Endothelial cell of umbilical vein (primary cell): Measurements from ENCODE around the gene DACH2. TPM values are rescaled to one million over a fixed set of nuclear protein-coding genes. Genes with fewer than 3 reads are reported as not detected.

ENCODE experiments used
- BruUV-seq: library from RNA; stranded (reverse); fragments of 400-500 nt; replicated peaks from 2 replicates; lab custom pipeline; 2021; lab: Mats Ljungman, UMichigan
- CTCF ChIA-PET: fragments of 300-600, 350-600 bp; sonication (Branson Sonifier 250); formaldehyde crosslinking; loops from one replicate; lab custom pipeline; 2021; ENCODE audit warnings: antibody characterized with exemption, inconsistent platforms; lab: Charles Lee
- POLR2A ChIA-PET: fragments of 300-600, 350-600 bp; sonication (Branson Sonifier 250); formaldehyde crosslinking; loops from one replicate; lab custom pipeline; 2021; ENCODE audit warnings: antibody characterized with exemption, inconsistent platforms; lab: Charles Lee
- DNase-seq: peaks from one replicate; pipeline ENCODE4 v3.0.0-alpha.2; 2011; ENCODE audit warnings: low read depth, low spot score
- FAIRE-seq: peaks from 2 replicates; lab custom pipeline; 2011; peaks lifted over from hg19 to GRCh38; lab: Jason Lieb, UNC
- H2AFZ ChIP-seq: 2 replicates; pipeline ENCODE4 v1.6.0; 2012; ENCODE audit warnings: low read depth, low read length, control low read depth, inconsistent platforms
- H3K27ac ChIP-seq: 2 replicates; pipeline ENCODE4 v1.5.1; 2011; ENCODE audit warnings: low read depth, mild to moderate bottlenecking, control low read depth, low read length, moderate library complexity; ENCODE audit not compliant: insufficient read depth
- H3K27me3 ChIP-seq, 2 experiments: 2 replicates each; pipeline versions ENCODE4 v1.6.0 to v1.6.1; 2011; ENCODE audit warnings: low read length in 2 of 2, mixed read lengths in 1 of 2; ENCODE audit not compliant: control insufficient read depth in 2 of 2, insufficient read depth in 2 of 2
- H3K36me3 ChIP-seq, 2 experiments: 2 replicates in 1 of 2; 3 replicates in 1 of 2; pipeline ENCODE4 v1.5.1; 2011; ENCODE audit warnings: low read length in 2 of 2, mild to moderate bottlenecking in 1 of 2, moderate library complexity in 1 of 2; ENCODE audit not compliant: control insufficient read depth in 2 of 2, insufficient read depth in 2 of 2; ENCODE audit errors: extremely low read depth in 1 of 2
- H3K4me1 ChIP-seq: 3 replicates; pipeline ENCODE4 v1.5.1; 2011; ENCODE audit warnings: mild to moderate bottlenecking, low read length; ENCODE audit not compliant: control insufficient read depth, insufficient read depth; ENCODE audit errors: extremely low read depth
- H3K4me2 ChIP-seq: 2 replicates; pipeline ENCODE4 v1.6.1; 2011; ENCODE audit warnings: low read length, control low read depth, mixed read lengths; ENCODE audit not compliant: insufficient read depth
- H3K4me3 ChIP-seq, 3 experiments: fragments of 200-600 bp in 1 of 3; sonication (generic), shearing (Covaris generic) in 1 of 3; replicated peaks in 1 of 3; 2 replicates each; pipeline ENCODE4 v1.5.1; 2011 to 2016; ENCODE audit warnings: control low read depth in 3 of 3, low read length in 3 of 3, mild to moderate bottlenecking in 2 of 3, inconsistent platforms in 1 of 3, low read depth in 1 of 3, moderate library complexity in 1 of 3; ENCODE audit not compliant: insufficient read depth in 1 of 3
- H3K79me2 ChIP-seq: 2 replicates; pipeline ENCODE4 v1.6.0; 2012; ENCODE audit warnings: low read length, inconsistent platforms; ENCODE audit not compliant: control insufficient read depth, insufficient read depth
- H3K9ac ChIP-seq: replicated peaks from 2 replicates; pipeline ENCODE3; 2011; ENCODE audit warnings: low read length, control low read depth; ENCODE audit not compliant: insufficient read depth; ENCODE audit errors: extremely low read depth
- H3K9me1 ChIP-seq: replicated peaks from 3 replicates; pipeline ENCODE4 v1.6.0; 2011; ENCODE audit warnings: mild to moderate bottlenecking, low read length; ENCODE audit not compliant: control insufficient read depth, insufficient read depth; ENCODE audit errors: extremely low read depth
- H3K9me3 ChIP-seq: replicated peaks from 2 replicates; pipeline ENCODE4 v1.5.1; 2012; ENCODE audit warnings: low read length, inconsistent platforms; ENCODE audit not compliant: control insufficient read depth, insufficient read depth
- H4K20me1 ChIP-seq: replicated peaks from 2 replicates; pipeline ENCODE3; 2011; ENCODE audit warnings: mild to moderate bottlenecking, low read length; ENCODE audit not compliant: control insufficient read depth, insufficient read depth; ENCODE audit errors: extremely low read depth
- EZH2 ChIP-seq: IDR thresholded peaks from 2 replicates; pipeline ENCODE4 v1.6.1; 2012; ENCODE audit warnings: borderline replicate concordance, low read depth, mild to moderate bottlenecking, moderate library complexity, low read length, inconsistent platforms; ENCODE audit not compliant: severe bottlenecking
- FOS ChIP-seq: IDR thresholded peaks from 2 replicates; pipeline ENCODE4 v1.6.1; 2011; ENCODE audit warnings: mild to moderate bottlenecking, low read length, moderate library complexity, borderline replicate concordance; ENCODE audit not compliant: insufficient read depth
- GATA2 ChIP-seq: IDR thresholded peaks from 2 replicates; pipeline ENCODE4 v1.7.0; 2011; ENCODE audit warnings: low read depth, mild to moderate bottlenecking, moderate library complexity, mixed read lengths, low read length; ENCODE audit not compliant: insufficient read length, insufficient read depth
- JUN ChIP-seq: IDR thresholded peaks from 2 replicates; pipeline ENCODE4 v1.6.1; 2011; ENCODE audit warnings: borderline replicate concordance, low read depth; ENCODE audit not compliant: insufficient read length, insufficient read depth
- MYC ChIP-seq: IDR thresholded peaks from one replicate; pipeline ENCODE4 v1.6.1; 2011; ENCODE audit warnings: mild to moderate bottlenecking, low read depth, low read length
- POLR2A ChIP-seq: IDR thresholded peaks from 2 replicates; pipeline ENCODE4 v1.6.1; 2012; ENCODE audit warnings: low read depth, mild to moderate bottlenecking, control low read depth, low read length
- POLR2AphosphoS5 ChIP-seq: IDR thresholded peaks from 2 replicates; pipeline ENCODE4 v1.6.1; 2012; ENCODE audit warnings: low read depth, mild to moderate bottlenecking, control low read depth, low read length, moderate library complexity; ENCODE audit not compliant: insufficient read depth
- dilution Hi-C: fragments of 300-500 bp; cut with MboI; formaldehyde crosslinking; loops from one replicate; pipeline ENCODE4 v1.15.0; 2019; ENCODE audit warnings: low sequenced_read_pairs; ENCODE audit not compliant: extremely low pct_ligation_motif_present
- intact Hi-C: fragments of 100-400 bp; cut with micrococcal nuclease; formaldehyde crosslinking; loops from one replicate; pipeline ENCODE4 v1.10.0; 2022
- polyA plus RNA-seq, 4 experiments: library from polyadenylated mRNA; depleted of rRNA in 3 of 4; stranded (reverse) in 3 of 4; unstranded in 1 of 4; fragments of >200 nt; gene quantifications; 2 replicates each; pipeline versions ENCODE4 v1.2.1 to v1.2.3, GENCODE V29; 2011 to 2012; ENCODE audit warnings: missing spikeins in 1 of 4
- total RNA-seq: library from RNA; stranded (reverse); gene quantifications from 2 replicates; pipeline ENCODE4 v1.2.3, GENCODE V29; 2021
- TF ChIP-seq, protein P1 (sequence below), 2 donors: IDR thresholded peaks; 1 replicate in 1 of 2; 2 replicates in 1 of 2; pipeline ENCODE4 v1.5.1; 2011; ENCODE audit warnings: low read length in 2 of 2, mild to moderate bottlenecking in 2 of 2, moderate library complexity in 2 of 2, control low read depth in 1 of 2, inconsistent platforms in 1 of 2, low read depth in 1 of 2; ENCODE audit not compliant: insufficient read depth in 1 of 2; ENCODE audit errors: extremely low read depth in 1 of 2
- TF ChIP-seq, protein P2 (sequence below): IDR thresholded peaks from 2 replicates; pipeline ENCODE4 v1.6.1; 2011; ENCODE audit not compliant: insufficient read depth, insufficient read length

Gene DACH2
- total and polyA plus RNA-seq, 2 donors (not counting 3 experiments of a cell fraction or from before 2014, with no cell fraction given): not detected

DNA sequence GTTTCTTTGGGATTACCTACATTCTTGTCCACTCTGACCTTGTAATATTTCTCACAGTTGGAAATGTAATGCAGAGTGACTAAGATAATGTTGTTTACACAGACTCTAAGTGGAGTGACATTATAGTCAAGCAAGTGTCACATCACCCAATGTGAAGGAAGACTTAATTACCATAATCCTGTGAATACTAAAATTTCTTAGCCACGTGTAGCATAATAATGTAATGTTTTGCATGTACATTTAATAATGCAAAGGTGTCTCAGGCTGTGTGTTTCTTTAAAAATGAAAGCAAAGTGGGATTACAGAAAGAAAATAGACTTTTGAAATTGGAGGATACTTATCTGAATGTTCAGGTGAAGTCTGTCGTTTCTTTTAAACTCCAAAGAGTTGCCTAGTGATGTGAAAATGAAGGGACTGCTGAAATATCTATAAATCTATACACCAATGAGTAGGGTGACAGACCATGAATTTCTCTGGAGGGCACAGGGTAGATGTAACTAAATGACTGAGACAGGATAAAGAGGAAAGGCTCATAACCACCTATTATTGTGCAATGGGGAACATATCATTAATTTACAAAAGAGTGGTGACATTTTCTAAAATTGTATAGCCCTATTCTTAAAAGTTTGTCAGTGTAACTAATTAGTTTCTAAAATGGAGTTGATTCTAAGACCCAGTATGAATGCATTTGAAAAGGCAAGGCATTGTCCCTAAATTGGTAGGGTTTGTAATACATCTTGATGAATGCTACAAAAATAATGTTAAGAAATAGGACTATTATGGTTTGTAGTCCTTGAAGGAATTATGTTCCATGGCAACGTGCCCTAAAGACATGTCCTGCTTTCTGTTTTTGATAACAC is 235.7 kb downstream of the DACH2 start:
- H3K36me3 ChIP-seq: no peaks in the 10 kb centered on the region
- no TSS peak for BruUV-seq
- no peak overlapping the region for H3K27ac ChIP-seq
- H3K4me3 ChIP-seq: no peak overlapping the region
- DNase-seq: no peak
- H3K9ac ChIP-seq: no peak overlapping the region
- no peaks in the 10 kb centered on the region for H3K9me1 ChIP-seq
- no peaks in the 10 kb centered on the region for H3K27me3 ChIP-seq
- no peak overlapping the region for H3K4me2 ChIP-seq
- no peaks in the 10 kb centered on the region for H3K9me3 ChIP-seq
- TF ChIP-seq POLR2AphosphoS5 (no peak), MYC (no peak), POLR2A (no peak), JUN (no peak), EZH2 (no peak), FOS (no peak), GATA2 (no peak)
- TF ChIP-seq, protein P1, sequence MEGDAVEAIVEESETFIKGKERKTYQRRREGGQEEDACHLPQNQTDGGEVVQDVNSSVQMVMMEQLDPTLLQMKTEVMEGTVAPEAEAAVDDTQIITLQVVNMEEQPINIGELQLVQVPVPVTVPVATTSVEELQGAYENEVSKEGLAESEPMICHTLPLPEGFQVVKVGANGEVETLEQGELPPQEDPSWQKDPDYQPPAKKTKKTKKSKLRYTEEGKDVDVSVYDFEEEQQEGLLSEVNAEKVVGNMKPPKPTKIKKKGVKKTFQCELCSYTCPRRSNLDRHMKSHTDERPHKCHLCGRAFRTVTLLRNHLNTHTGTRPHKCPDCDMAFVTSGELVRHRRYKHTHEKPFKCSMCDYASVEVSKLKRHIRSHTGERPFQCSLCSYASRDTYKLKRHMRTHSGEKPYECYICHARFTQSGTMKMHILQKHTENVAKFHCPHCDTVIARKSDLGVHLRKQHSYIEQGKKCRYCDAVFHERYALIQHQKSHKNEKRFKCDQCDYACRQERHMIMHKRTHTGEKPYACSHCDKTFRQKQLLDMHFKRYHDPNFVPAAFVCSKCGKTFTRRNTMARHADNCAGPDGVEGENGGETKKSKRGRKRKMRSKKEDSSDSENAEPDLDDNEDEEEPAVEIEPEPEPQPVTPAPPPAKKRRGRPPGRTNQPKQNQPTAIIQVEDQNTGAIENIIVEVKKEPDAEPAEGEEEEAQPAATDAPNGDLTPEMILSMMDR (IDR thresholded peaks at IDR 0.05; ENCODE audit: extremely low read depth in 1 of 2, insufficient read depth in 1 of 2, low read depth in 1 of 2, low read length in 2 of 2): no peak
- TF ChIP-seq, protein P2, sequence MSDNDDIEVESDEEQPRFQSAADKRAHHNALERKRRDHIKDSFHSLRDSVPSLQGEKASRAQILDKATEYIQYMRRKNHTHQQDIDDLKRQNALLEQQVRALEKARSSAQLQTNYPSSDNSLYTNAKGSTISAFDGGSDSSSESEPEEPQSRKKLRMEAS: no peak
- no peaks in the 10 kb centered on the region for H3K79me2 ChIP-seq
- ChIA-PET CTCF (no interaction called here), POLR2A (no interaction called here)
- H4K20me1 ChIP-seq: no peaks in the 10 kb centered on the region
- dilution Hi-C loops: no loop called here
- intact Hi-C loops: no loop called here
- no peak overlapping the region for H2AFZ ChIP-seq
- FAIRE-seq: no peak
- H3K4me1 ChIP-seq: no peaks in the 10 kb centered on the region
